ENCODE measurements around the gene GOLPH3.
"Not testable (repeated sequence)": the region's sequence is repeated elsewhere in the genome, so short reads cannot be mapped to it uniquely, and the experiment has no call there.

GOLPH3 gene

DNA sequence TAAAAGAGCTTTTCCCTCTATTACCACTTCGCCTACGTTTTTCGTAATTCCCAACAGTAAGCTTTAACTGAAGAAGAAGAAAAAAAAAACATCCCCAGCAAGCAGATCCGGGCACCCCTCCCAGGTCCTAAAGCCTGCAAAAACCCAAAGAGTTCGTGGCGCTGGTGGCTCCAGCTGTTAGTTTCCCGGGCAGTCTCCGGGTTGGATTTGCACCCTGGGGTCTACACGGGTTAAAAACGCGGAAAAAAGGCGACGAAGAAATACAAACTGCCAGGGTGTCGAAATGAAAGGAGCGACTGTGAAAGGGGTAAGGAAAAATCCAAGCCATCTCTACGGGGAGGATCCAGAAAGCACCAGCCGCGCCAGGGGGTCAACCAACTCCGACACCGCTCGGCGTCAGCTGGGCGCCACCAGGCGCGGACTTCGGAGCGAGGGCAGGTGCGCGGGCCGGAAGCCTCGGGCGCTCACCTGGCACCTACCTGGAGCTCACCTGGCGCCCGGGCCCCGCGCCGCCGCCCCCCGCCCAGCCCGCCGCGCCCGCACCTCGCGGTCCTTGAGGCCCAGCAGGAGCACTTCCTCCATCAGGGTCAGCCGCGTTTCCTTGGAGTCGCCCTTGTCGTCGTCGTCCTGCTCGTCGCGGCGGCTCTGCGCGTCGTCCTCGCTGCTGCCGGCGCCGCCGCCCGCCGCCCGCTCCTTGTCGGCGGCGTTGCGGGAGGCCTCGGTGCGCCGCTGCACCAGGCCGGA is 680 bp downstream of the GOLPH3 start:
- peaks cover 5% of the 10 kb centered on the region; the same call in 1 of the 2 replicates for H4K20me1 ChIP-seq (ENCODE audit: insufficient read depth)
- peaks cover 18% of the 10 kb centered on the region; the same call in 1 of the 2 replicates for H3K36me3 ChIP-seq (ENCODE audit: insufficient read depth)
- H3K4me3 ChIP-seq (IDR thresholded peaks at IDR 0.05; ENCODE audit: insufficient read depth, low read depth, low read length) = no peak overlapping the region
- peak overlapping the region; percentile 79 for H2AFZ ChIP-seq (ENCODE audit: low read depth)
- TF ChIP-seq, protein P1, sequence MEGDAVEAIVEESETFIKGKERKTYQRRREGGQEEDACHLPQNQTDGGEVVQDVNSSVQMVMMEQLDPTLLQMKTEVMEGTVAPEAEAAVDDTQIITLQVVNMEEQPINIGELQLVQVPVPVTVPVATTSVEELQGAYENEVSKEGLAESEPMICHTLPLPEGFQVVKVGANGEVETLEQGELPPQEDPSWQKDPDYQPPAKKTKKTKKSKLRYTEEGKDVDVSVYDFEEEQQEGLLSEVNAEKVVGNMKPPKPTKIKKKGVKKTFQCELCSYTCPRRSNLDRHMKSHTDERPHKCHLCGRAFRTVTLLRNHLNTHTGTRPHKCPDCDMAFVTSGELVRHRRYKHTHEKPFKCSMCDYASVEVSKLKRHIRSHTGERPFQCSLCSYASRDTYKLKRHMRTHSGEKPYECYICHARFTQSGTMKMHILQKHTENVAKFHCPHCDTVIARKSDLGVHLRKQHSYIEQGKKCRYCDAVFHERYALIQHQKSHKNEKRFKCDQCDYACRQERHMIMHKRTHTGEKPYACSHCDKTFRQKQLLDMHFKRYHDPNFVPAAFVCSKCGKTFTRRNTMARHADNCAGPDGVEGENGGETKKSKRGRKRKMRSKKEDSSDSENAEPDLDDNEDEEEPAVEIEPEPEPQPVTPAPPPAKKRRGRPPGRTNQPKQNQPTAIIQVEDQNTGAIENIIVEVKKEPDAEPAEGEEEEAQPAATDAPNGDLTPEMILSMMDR (conservative IDR thresholded peaks at IDR 0.05; ENCODE audit: low read depth, low read length) = no peak
- peaks cover 54% of the 10 kb centered on the region for H3K79me2 ChIP-seq (ENCODE audit: insufficient read depth, low read depth)
- peak overlapping the region; percentile 67 for H3K4me2 ChIP-seq
- H3K27me3 ChIP-seq (ENCODE audit: insufficient read depth, low read depth) = no peaks in the 10 kb centered on the region
- H3K4me1 ChIP-seq (ENCODE audit: low read depth, poor library complexity, severe bottlenecking) = peaks cover 48% of the 10 kb centered on the region
- H3K9ac ChIP-seq = peak overlapping the region; percentile 99
- H3K27ac ChIP-seq = peak overlapping the region; percentile 99

DNA sequence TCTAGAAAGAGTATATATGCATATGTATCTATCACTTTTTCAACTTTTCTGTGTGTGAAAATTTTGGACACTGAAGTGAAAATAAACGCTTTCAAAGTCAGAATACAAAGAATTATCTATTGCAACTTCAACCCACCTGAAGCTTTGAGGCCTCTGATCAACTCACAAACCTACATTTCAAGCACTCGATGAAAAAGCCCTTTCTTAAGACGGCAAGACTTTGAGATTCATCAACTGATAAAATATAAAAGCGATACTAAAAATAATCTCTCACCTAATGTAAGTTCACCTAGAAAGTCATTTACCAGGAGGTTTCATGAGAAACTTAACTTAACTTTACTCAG is 1.2 kb downstream of the GOLPH3 start:
- TF ChIP-seq, protein P1 (conservative IDR thresholded peaks at IDR 0.05; ENCODE audit: low read depth, low read length) = no peak
- H3K27me3 ChIP-seq (ENCODE audit: insufficient read depth, low read depth) = no peaks in the 10 kb centered on the region
- H2AFZ ChIP-seq (ENCODE audit: low read depth) = no peak overlapping the region
- H3K79me2 ChIP-seq (ENCODE audit: insufficient read depth, low read depth) = peaks cover 60% of the 10 kb centered on the region
- H3K36me3 ChIP-seq (ENCODE audit: insufficient read depth) = peaks cover 24% of the 10 kb centered on the region; the same call in 1 of the 2 replicates
- peaks cover 5% of the 10 kb centered on the region; the same call in 1 of the 2 replicates for H4K20me1 ChIP-seq (ENCODE audit: insufficient read depth)
- peak overlapping the region; percentile 99 for H3K27ac ChIP-seq
- H3K4me2 ChIP-seq = peak overlapping the region; percentile 67
- no peak overlapping the region for H3K4me3 ChIP-seq (IDR thresholded peaks at IDR 0.05; ENCODE audit: insufficient read depth, low read depth, low read length)
- peak overlapping the region; percentile 99 for H3K9ac ChIP-seq
- peaks cover 48% of the 10 kb centered on the region for H3K4me1 ChIP-seq (ENCODE audit: low read depth, poor library complexity, severe bottlenecking)

DNA sequence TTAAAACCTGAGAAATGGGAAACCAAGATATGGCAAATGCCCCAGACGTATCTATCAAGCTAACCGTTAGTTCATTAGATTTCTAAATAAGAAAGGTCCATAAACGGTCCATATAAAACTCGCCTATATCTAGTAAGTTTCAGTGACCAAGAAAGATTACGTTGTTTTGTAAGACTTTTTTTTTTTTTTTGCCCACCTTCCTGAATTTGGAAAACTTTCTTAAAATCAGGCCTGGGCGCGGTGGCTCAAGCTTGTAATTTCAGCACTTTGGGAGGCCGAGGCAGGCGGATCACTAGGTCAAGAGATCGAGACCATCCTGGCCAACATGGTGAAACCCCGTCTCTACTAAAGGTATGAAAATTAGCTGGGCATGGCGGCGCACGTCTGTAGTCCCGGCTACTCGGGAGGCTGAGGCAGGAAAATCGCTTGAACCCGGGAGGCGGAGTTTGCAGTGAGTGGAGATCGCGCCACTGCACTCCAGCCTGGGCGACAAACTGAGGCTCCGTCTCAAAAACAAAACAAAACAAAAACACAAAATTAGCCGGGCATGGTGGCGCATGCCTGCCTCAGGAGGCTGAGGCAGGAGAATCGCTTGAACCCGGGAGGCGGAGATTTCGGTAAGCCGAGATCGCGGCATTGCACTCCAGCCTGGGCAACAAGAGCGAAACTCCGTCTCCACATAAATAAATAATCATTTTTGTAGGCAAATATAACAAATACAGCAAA is 1.8 kb downstream of the GOLPH3 start:
- Histone ChIP-seq H3K4me2 (peak overlapping the region; percentile 67), H3K27ac (peak overlapping the region; percentile 99), H3K4me1 (ENCODE audit: low read depth, poor library complexity, severe bottlenecking) (peaks cover 52% of the 10 kb centered on the region), H3K79me2 (ENCODE audit: insufficient read depth, low read depth) (peaks cover 65% of the 10 kb centered on the region), H3K36me3 (ENCODE audit: insufficient read depth) (peaks cover 25% of the 10 kb centered on the region; the same call in 1 of the 2 replicates), H3K9ac (peak overlapping the region; percentile 99; the same call in 1 of the 2 replicates)
- H2AFZ ChIP-seq (ENCODE audit: low read depth); H3K4me3 ChIP-seq (IDR thresholded peaks at IDR 0.05; ENCODE audit: insufficient read depth, low read depth, low read length); H4K20me1 ChIP-seq (ENCODE audit: insufficient read depth); H3K27me3 ChIP-seq (ENCODE audit: insufficient read depth, low read depth): not testable (repeated sequence)

DNA sequence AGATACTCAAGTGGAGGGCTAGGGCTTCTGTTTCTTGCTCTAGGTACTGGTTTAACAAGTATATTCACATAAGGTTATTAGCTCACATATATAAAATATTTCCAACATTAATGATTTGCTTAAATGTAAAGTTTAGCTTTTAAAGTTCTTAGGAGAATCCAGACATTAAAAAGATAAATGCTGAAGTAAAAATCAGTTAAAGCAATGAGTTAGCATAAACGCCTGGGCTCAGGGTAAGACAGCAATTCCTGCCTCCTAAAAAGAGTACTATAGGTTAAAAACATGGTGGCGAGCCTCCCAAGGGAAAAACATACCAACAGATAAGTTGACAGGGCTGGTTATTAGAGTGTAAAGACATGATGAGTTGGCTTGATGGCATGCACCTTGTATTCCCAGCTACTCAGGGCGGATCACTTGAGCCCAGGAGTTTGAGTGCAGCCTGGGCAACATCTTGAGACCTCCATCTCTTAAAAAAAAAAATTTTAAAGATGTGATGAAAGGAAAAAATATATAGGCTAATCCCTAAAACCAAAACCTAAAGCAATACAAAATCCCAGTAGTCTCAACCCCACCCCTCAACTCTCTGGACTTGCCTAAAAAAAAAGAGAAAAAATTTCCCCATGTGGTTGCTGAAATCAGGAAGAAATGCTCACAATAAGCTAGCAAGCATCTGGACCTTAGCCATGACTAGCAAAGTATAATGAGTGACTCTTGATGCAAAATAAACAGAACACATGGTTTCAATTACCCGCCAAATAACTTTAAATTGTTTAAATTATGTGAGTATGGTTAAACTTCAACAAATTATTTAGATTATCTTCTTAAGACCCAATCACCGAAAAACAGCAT is 3.6 kb downstream of the GOLPH3 start:
- H2AFZ ChIP-seq (ENCODE audit: low read depth) = no peak overlapping the region
- TF ChIP-seq, protein P1 (conservative IDR thresholded peaks at IDR 0.05; ENCODE audit: low read depth, low read length) = no peak
- H3K9ac ChIP-seq = no peak overlapping the region
- peaks cover 30% of the 10 kb centered on the region; the same call in 1 of the 2 replicates for H3K36me3 ChIP-seq (ENCODE audit: insufficient read depth)
- H3K79me2 ChIP-seq (ENCODE audit: insufficient read depth, low read depth) = peaks cover 83% of the 10 kb centered on the region
- peaks cover 59% of the 10 kb centered on the region for H3K4me1 ChIP-seq (ENCODE audit: low read depth, poor library complexity, severe bottlenecking)
- H3K4me3 ChIP-seq (IDR thresholded peaks at IDR 0.05; ENCODE audit: insufficient read depth, low read depth, low read length) = no peak overlapping the region
- no peak overlapping the region for H3K27ac ChIP-seq
- H4K20me1 ChIP-seq (ENCODE audit: insufficient read depth) = peaks cover 5% of the 10 kb centered on the region; the same call in 1 of the 2 replicates
- H3K4me2 ChIP-seq = peak overlapping the region; percentile 23; the same call in 1 of the 2 replicates
- no peaks in the 10 kb centered on the region for H3K27me3 ChIP-seq (ENCODE audit: insufficient read depth, low read depth)

Data from KMS-11 (cell line).